ENCODE data around the gene HCN1. TPM values are rescaled to one million over a fixed set of nuclear protein-coding genes. Genes with fewer than 3 reads are reported as not detected.

The HCN1 gene
- total RNA-seq, 4 donors from 2014 or later = 0.16 TPM; not detected in 3

DNA sequence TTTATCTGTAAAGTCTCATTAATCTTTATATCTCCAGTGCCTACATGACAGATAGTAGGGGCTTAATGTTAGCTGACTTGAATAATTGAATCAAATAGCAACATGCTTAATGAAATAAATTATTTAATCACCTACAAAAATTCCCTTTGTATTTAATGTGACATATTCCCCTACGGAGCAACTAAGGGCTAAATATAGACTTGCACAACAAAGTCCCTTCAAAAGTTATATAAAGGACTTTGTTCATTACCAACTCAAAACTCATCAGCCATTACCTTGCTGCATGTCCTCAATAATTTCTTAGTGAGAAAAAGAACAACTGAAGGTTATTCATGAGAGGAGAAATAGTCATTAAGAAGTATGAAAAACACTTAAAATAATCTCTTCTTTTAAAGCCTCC lies 424.6 kb downstream of the HCN1 start:
- WGBS, 2 donors = 70 to 74% methylated on average over 1 of the region's 1 CpG
- intact Hi-C loops (cut with DNase I; ENCODE audit: low total_unique reads) = no loop called here

GRCh38 chr5:45264447-45264846 lies 431.7 kb downstream of the HCN1 start:
- no peak overlapping the region for H3K4me3 ChIP-seq (ENCODE audit: low read depth, poor library complexity, severe bottlenecking)
- WGBS, 2 donors = 83 to 95% methylated on average over 1 of the region's 1 CpG
- TF ChIP-seq POLR2A (IDR thresholded peaks at IDR 0.05) (no peak), CTCF (IDR thresholded peaks at IDR 0.05) (no peak)
- no peak for DNase-seq (ENCODE audit: low spot score in 2 of 2)
- intact Hi-C loops (cut with DNase I; ENCODE audit: low total_unique reads) = no loop called here

More for the DNA sequence above, 424.6 kb downstream of the HCN1 start:
- no peak overlapping the region for H3K4me3 ChIP-seq (ENCODE audit: low read depth, poor library complexity, severe bottlenecking)
- no peak for TF ChIP-seq POLR2A (IDR thresholded peaks at IDR 0.05)
- TF ChIP-seq CTCF (IDR thresholded peaks at IDR 0.05) = no peak
- DNase-seq (ENCODE audit: low spot score in 2 of 2) = no peak

GRCh38 chr5:45262061-45262590 lies 434.1 kb downstream of the HCN1 start:
- WGBS, 2 donors = 96 to 98% methylated on average over 23 to 29 of the region's 29 CpGs
- no peak overlapping the region for H3K4me3 ChIP-seq (ENCODE audit: low read depth, poor library complexity, severe bottlenecking)
- DNase-seq (ENCODE audit: low spot score in 2 of 2) = peak in 1 of 2 donors; percentile 82
- intact Hi-C loops (cut with DNase I; ENCODE audit: low total_unique reads) = no loop called here
- no peak for TF ChIP-seq CTCF (IDR thresholded peaks at IDR 0.05)
- no peak for TF ChIP-seq POLR2A (IDR thresholded peaks at IDR 0.05)

DNA sequence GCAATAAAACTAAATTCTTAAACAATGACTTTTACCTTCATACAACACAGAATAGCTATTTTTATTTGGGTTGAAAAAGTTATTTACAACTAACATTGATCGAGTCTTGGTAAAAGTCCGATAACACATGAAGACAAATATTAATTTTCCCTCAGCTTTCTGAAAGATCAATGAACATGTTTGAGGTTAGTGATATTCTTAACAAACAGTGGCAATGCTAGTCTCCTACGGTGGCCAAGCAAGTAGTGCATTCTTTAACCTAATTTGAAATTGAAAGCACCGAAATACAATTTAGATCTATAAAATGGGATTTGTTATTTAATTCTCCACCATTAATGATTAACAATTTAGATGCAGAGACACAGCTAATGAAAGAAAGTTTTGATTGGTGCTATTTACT lies 435.1 kb downstream of the HCN1 start:
- H3K4me3 ChIP-seq (ENCODE audit: low read depth, poor library complexity, severe bottlenecking) = no peak overlapping the region
- DNase-seq (ENCODE audit: low spot score in 2 of 2) = no peak
- TF ChIP-seq POLR2A (IDR thresholded peaks at IDR 0.05) (no peak), CTCF (IDR thresholded peaks at IDR 0.05) (no peak)
- 90 to 92% methylated on average over 4 of the region's 4 CpGs for WGBS, 2 donors
- intact Hi-C loops (cut with DNase I; ENCODE audit: low total_unique reads) = no loop called here

- TF ChIP-seq POLR2A (IDR thresholded peaks at IDR 0.05) = no peak
- TF ChIP-seq CTCF (IDR thresholded peaks at IDR 0.05) = no peak
- intact Hi-C loops (cut with DNase I; ENCODE audit: low total_unique reads) = no loop called here
- DNase-seq (ENCODE audit: low spot score in 2 of 2) = no peak
- H3K4me3 ChIP-seq (ENCODE audit: low read depth, poor library complexity, severe bottlenecking) = no peak overlapping the region
- 49 to 54% methylated on average over 3 of the region's 3 CpGs for WGBS, 2 donors
These were observed 435.9 kb downstream of the HCN1 start for GRCh38 chr5:45260292-45260691.

GRCh38 chr5:45252978-45253377 lies 443.2 kb downstream of the HCN1 start:
- intact Hi-C loops (cut with DNase I; ENCODE audit: low total_unique reads) = no loop called here
- DNase-seq (ENCODE audit: low spot score in 2 of 2) = no peak
- TF ChIP-seq POLR2A (IDR thresholded peaks at IDR 0.05) = no peak
- TF ChIP-seq CTCF (IDR thresholded peaks at IDR 0.05) = no peak
- H3K4me3 ChIP-seq (ENCODE audit: low read depth, poor library complexity, severe bottlenecking) = no peak overlapping the region
- whole genome bisulfite sequencing, 2 donors = 9 to 19% methylated on average over 1 of the region's 1 CpG
